ENCODE data around the gene RMND5B.
"Not testable (repeated sequence)": the region's sequence is repeated elsewhere in the genome, so short reads cannot be mapped to it uniquely, and the experiment has no call there.

Gene RMND5B

DNA sequence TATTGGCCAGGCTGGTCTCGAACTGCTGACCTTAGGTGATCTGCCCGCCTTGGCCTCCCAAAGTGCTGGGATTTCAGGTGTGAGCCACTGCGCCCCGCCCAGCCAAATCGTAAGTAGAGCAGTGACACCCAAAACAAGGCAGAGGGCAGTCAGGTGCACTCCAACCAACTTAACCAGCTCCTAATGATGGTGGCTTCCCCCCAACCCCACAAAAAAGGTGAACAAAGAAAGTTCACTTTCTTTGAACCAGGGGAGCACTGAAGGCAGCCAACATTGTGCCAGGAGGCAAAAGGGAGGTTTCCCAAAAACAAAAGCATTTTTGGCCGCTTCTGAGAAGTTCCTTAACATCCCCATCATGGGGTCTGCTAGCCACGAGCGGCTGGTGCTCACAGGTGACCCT, 46.8 kb downstream of the RMND5B start:
- DNase-seq: no peak

DNA sequence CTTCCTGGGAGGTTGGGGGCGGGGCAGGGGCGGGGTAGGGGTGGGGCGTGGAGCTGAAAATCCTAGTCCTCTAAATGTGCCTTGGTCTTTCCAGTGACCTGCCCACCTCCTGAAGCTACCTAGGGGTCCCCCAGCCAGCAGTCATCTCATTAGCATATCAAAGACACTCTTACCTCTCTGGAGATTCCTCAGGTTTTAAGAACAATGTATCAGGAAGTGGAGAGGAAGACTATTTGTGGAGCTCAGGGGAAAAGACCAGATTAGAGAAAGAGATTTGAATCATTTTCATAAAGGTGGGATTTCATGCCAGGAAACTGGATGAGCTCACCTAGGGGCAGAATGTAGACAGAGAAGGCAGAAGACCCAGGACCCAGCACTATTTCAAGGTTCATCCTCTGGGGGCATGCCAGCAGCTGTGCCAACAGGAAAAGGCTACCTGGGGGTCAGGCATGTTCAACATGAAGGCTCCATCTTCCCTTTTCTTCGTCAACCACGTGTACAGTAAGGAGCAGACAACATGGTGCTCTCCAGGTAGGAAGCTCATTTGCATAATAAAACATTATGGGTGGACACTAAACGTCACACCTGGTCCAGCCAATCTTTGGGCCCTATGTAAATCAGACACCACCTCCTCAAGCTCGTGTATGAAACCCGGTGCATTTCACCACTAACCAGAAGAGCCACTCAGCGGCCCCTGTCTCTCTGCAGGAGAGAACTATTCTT, 49.5 kb downstream of the RMND5B start:
- DNase-seq: no peak

DNA sequence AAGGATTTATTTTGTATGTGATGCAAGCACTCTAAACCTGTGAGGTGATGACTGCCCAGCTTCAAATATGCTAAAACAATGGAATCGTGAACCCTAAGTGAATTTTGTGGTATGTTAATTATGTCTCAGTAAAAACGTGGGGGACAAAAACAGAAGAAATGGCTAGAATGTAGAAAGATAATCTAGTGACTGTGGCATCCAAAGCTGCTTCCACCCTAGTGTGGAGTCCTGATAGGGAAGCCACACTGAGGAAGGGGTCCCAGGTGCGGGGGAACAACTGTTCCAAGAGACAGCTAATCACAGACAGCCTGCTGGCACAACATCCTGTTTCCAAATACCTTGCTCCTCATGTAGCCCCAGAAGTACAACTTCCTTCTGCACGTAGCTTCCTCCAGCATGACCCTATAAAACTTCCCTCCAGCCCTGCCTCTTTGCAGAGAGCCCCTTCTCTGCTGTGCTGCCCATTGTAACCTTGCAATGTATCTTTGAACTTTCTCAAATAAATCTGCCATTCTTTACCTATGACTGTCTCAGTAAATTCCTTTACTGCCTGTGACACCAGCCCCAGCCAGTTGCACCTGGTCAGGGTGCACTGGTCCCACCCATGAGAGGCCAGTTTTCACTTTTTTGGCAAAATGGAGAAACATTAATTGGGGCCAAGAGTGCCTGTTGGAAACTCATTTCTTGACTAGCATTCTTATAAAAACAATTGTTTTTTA, 51.5 kb downstream of the RMND5B start:
- no peak for DNase-seq

- DNase-seq: no peak
These were observed 55.6 kb downstream of the RMND5B start for GRCh38 chr5:178186427-178186826.

DNA sequence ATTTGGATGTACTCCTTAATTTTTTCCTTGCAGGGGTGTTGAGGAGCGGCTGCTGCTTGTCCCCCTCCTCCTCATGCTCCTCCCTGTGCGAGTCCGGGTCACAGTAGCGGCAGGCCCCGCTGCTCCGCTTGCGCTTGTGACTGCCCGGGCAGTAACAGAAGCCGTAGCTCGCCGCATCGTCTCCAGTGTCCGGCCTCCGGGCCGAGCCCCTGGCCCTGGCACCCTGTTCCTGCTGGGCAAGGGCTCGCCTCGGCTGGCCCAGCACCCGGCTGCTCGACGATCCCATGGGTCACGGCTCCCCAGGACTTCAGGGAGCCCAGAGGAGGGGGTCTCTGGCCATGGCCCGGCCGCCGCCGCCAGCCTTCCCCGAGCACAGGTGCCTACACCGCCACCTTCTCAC, 56.2 kb downstream of the RMND5B start, which contains the start of gene GMCL2:
TSS of gene GMCL2 (minus strand) at position 358 of the 400 bp plus-strand sequence. CDS start at position 286, 72 bp downstream.
- DNase-seq: no peak

DNA sequence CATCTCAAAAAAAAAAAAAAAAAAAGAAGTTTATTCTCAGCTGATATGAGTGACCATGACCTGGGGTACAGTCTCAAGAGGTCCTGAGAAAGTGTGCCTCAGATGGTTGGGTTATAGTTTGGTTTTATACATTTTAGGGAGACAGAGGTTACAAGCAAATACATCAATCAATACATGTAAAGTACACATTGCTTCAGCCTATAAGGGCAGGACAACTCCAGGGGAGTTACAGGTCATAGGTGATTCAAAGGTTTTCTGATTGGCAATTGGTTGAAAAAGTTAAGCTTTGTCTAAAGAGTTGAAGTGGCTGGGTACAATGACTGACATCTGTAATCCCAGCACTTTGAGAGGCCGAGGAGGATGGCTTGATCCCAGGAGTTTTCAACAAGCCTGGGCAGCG, 58.6 kb downstream of the RMND5B start:
- no peak for DNase-seq

GRCh38 chr5:178191661-178192060, 60.8 kb downstream of the RMND5B start:
- no peak for DNase-seq

GRCh38 chr5:178192244-178192643, 61.4 kb downstream of the RMND5B start:
- no peak for DNase-seq

- DNase-seq: no peak
These were observed 62.0 kb downstream of the RMND5B start for GRCh38 chr5:178192787-178193186.

DNA sequence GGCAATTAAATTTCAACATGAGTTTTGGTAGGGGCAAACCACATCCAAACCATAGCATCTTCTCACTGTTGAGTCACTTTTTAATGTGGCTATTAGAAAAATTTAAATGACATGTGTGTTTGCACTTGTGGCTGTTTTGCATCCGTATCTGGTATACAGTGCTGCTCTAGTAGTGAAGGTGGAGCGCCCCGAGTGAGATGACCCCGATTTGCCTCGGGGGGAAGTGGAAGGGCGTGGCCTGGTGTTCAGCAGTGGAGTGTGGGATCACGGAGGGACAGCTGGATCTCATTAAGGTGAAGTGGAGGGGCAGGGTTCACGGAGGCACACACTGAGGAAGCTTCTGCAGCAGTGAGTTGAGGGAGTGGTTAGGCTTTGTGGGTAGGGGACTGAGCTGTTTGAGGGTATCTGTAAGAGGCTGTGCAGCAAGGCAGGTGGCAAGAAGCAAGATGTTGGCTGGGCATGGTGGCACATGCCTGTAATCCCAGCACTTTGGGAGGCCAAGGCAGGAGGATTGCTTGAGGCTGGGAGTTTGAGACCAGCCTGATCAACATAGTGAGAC, 62.5 kb downstream of the RMND5B start:
- DNase-seq: no peak

- DNase-seq: no peak
These were observed 63.2 kb downstream of the RMND5B start for GRCh38 chr5:178194026-178194425.

GRCh38 chr5:178196281-178196812, 65.5 kb downstream of the RMND5B start:
- DNase-seq: no peak

- DNase-seq: no peak
These were observed 66.2 kb downstream of the RMND5B start for GRCh38 chr5:178196986-178197385.

GRCh38 chr5:178198151-178198550, 67.3 kb downstream of the RMND5B start:
- not testable (repeated sequence) for DNase-seq

DNA sequence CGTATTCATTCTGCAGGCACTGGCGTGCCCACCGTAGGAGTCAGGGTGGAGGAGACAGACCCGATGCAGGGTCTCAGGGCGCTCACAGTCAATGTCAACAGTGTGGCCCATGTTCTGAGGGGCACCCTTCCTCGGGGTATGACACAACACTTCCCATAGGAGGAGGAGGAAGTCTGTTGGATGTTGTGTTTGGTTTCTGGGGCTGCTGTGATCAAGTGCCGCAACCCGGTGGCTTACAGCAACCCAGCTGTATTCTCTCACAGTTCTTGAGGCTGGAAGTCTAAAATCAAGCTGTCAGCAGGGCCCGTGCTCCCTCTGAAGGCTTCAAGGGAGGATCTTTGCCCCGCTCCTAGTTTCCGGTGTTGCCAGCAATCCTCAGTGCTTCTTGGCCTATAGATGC, 67.9 kb downstream of the RMND5B start:
- DNase-seq: no peak

- no peak for DNase-seq
These were observed 69.0 kb downstream of the RMND5B start for GRCh38 chr5:178199581-178200434.
